ENCODE results near the gene SLC35E3.
A peak's percentile ranks its signal among the peaks of the same experiment; 100 is the strongest.

Gene SLC35E3

DNA sequence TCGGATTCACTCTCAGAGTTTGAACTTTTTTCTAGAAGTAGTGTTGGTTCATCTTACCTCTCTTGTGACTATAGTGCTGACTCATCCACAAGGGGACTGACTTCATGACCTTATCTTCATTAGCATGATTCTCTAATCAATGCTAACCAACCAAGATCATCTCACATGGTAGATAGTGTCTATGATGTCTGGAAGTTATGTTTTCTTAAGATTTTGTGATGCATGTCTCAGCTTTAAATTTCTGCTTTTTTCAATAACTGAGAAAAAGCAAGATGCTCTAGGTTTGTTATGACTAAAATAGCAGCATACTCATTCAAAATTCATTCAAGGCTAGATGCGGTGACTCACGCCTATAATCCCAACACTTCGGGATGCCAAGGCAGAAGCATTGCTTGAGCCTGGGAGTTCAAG is 12.3 kb upstream of the SLC35E3 start:
- no peak overlapping the region for H3K9ac ChIP-seq (ENCODE audit: low read length)
- H3K9me2 ChIP-seq (ENCODE audit: low read depth, low read length), result no peaks in the 10 kb centered on the region
- H4K20me1 ChIP-seq (ENCODE audit: insufficient read depth, low read length), result no peaks in the 10 kb centered on the region
- no peaks in the 10 kb centered on the region for H3K4me1 ChIP-seq (ENCODE audit: insufficient read depth, low read length, severe bottlenecking)
- no peaks in the 10 kb centered on the region for H3K27me3 ChIP-seq (ENCODE audit: insufficient read depth, low read length)
- H2AFZ ChIP-seq (ENCODE audit: low read length), result no peak overlapping the region
- no peak overlapping the region for H3K4me3 ChIP-seq (ENCODE audit: low read depth, low read length, poor library complexity, severe bottlenecking)
- no peaks in the 10 kb centered on the region for H3F3A ChIP-seq (ENCODE audit: insufficient read depth, low read length)
- no peaks in the 10 kb centered on the region for H3K9me3 ChIP-seq (ENCODE audit: low read length)
- no peak overlapping the region for H3K4me2 ChIP-seq (ENCODE audit: low read length)
- peaks cover 78% of the 10 kb centered on the region for H3K36me3 ChIP-seq (ENCODE audit: insufficient read depth, low read length)
- no peak overlapping the region for H3K27ac ChIP-seq (ENCODE audit: low read depth, low read length, poor library complexity, severe bottlenecking)
- TF ChIP-seq EZH2 (IDR thresholded peaks at IDR 0.05; ENCODE audit: borderline replicate concordance, low read length) (no peak), CTCF (IDR thresholded peaks at IDR 0.05; ENCODE audit: low read length) (no peak)
- H3K79me2 ChIP-seq (ENCODE audit: insufficient read depth, low read length), result no peaks in the 10 kb centered on the region

- TF ChIP-seq EZH2 (IDR thresholded peaks at IDR 0.05; ENCODE audit: borderline replicate concordance, low read length), result no peak
- no peak for TF ChIP-seq CTCF (IDR thresholded peaks at IDR 0.05; ENCODE audit: low read length)
- H3K36me3 ChIP-seq (ENCODE audit: insufficient read depth, low read length), result peaks cover 53% of the 10 kb centered on the region
- no peaks in the 10 kb centered on the region for H4K20me1 ChIP-seq (ENCODE audit: insufficient read depth, low read length)
These were observed 6.1 kb upstream of the SLC35E3 start for GRCh38 chr12:68739891-68740290.

GRCh38 chr12:68743356-68743755 is 2.6 kb upstream of the SLC35E3 start:
- H3F3A ChIP-seq (ENCODE audit: insufficient read depth, low read length), result no peaks in the 10 kb centered on the region
- no peak overlapping the region for H3K9ac ChIP-seq (ENCODE audit: low read length)
- no peaks in the 10 kb centered on the region for H3K9me3 ChIP-seq (ENCODE audit: low read length)
- no peak overlapping the region for H3K4me2 ChIP-seq (ENCODE audit: low read length)
- no peak overlapping the region for H2AFZ ChIP-seq (ENCODE audit: low read length)
- H3K4me1 ChIP-seq (ENCODE audit: insufficient read depth, low read length, severe bottlenecking), result peaks cover 24% of the 10 kb centered on the region
- H3K27ac ChIP-seq (ENCODE audit: low read depth, low read length, poor library complexity, severe bottlenecking), result peak overlapping the region; percentile 8
- H3K36me3 ChIP-seq (ENCODE audit: insufficient read depth, low read length), result peaks cover 29% of the 10 kb centered on the region; the same call in 1 of the 2 replicates
- peaks cover 19% of the 10 kb centered on the region for H3K79me2 ChIP-seq (ENCODE audit: insufficient read depth, low read length)
- TF ChIP-seq EZH2 (IDR thresholded peaks at IDR 0.05; ENCODE audit: borderline replicate concordance, low read length) (no peak), CTCF (IDR thresholded peaks at IDR 0.05; ENCODE audit: low read length) (no peak)
- no peaks in the 10 kb centered on the region for H3K9me2 ChIP-seq (ENCODE audit: low read depth, low read length)
- H3K4me3 ChIP-seq (ENCODE audit: low read depth, low read length, poor library complexity, severe bottlenecking), result no peak overlapping the region
- no peaks in the 10 kb centered on the region for H3K27me3 ChIP-seq (ENCODE audit: insufficient read depth, low read length)
- H4K20me1 ChIP-seq (ENCODE audit: insufficient read depth, low read length), result no peaks in the 10 kb centered on the region

More at GRCh38 chr12:68739891-68740290, 6.1 kb upstream of the SLC35E3 start:
- H3K4me1 ChIP-seq (ENCODE audit: insufficient read depth, low read length, severe bottlenecking), result peaks cover 3% of the 10 kb centered on the region
- no peak overlapping the region for H3K9ac ChIP-seq (ENCODE audit: low read length)
- H3F3A ChIP-seq (ENCODE audit: insufficient read depth, low read length), result no peaks in the 10 kb centered on the region
- H3K27ac ChIP-seq (ENCODE audit: low read depth, low read length, poor library complexity, severe bottlenecking), result no peak overlapping the region
- H3K4me3 ChIP-seq (ENCODE audit: low read depth, low read length, poor library complexity, severe bottlenecking), result no peak overlapping the region
- no peaks in the 10 kb centered on the region for H3K27me3 ChIP-seq (ENCODE audit: insufficient read depth, low read length)
- H2AFZ ChIP-seq (ENCODE audit: low read length), result no peak overlapping the region
- no peaks in the 10 kb centered on the region for H3K9me2 ChIP-seq (ENCODE audit: low read depth, low read length)
- no peak overlapping the region for H3K4me2 ChIP-seq (ENCODE audit: low read length)
- no peaks in the 10 kb centered on the region for H3K9me3 ChIP-seq (ENCODE audit: low read length)
- H3K79me2 ChIP-seq (ENCODE audit: insufficient read depth, low read length), result no peaks in the 10 kb centered on the region

Measured in OCI-LY1 (cell line).